H1 (cell line): ENCODE results near the gene PPP1R14C.

Experiments
- BACH1 ChIP-seq: IDR thresholded peaks from 2 replicates; pipeline ENCODE4 v1.6.1; 2012; ENCODE audit warnings: low read length, improper control_type of control experiment
- CEBPB ChIP-seq: IDR thresholded peaks from 2 replicates; pipeline ENCODE4 v1.6.1; 2012; ENCODE audit warnings: low read depth, low read length
- EZH2 ChIP-seq: fragments of 200-600 bp; sonication (generic); IDR thresholded peaks from 2 replicates; pipeline ENCODE4 v1.7.1; 2012; ENCODE audit warnings: low read depth, mild to moderate bottlenecking, moderate library complexity, low read length, inconsistent platforms; ENCODE audit not compliant: severe bottlenecking
- KDM1A ChIP-seq: fragments of 200-600, 300-600 bp; sonication (generic); IDR thresholded peaks from 2 replicates; pipeline ENCODE4 v1.7.1; 2016; ENCODE audit warnings: mild to moderate bottlenecking, low read length, borderline replicate concordance
- MAFK ChIP-seq: IDR thresholded peaks from 2 replicates; pipeline ENCODE4 v1.6.1; 2012; ENCODE audit warnings: low read depth, mild to moderate bottlenecking, improper control_type of control experiment, low read length
- POLR2AphosphoS5 ChIP-seq: IDR thresholded peaks from 2 replicates; pipeline ENCODE4 v1.6.1; 2011; ENCODE audit warnings: low read depth, low read length
- SIX5 ChIP-seq: IDR thresholded peaks from 2 replicates; pipeline ENCODE4 v1.6.1; 2011; ENCODE audit warnings: mild to moderate bottlenecking, low read depth, low read length
- TF ChIP-seq, protein P1 (sequence below), 3 experiments: IDR thresholded peaks; 1 replicate in 2 of 3; 2 replicates in 1 of 3; pipeline versions ENCODE4 v1.5.1 to v1.6.1; 2011; ENCODE audit warnings: low read length in 3 of 3, mild to moderate bottlenecking in 3 of 3, inconsistent platforms in 2 of 3, low read depth in 1 of 3, moderate library complexity in 1 of 3; ENCODE audit not compliant: insufficient read depth in 1 of 3; ENCODE audit errors: control extremely low read depth in 1 of 3

- TF ChIP-seq, protein P1, sequence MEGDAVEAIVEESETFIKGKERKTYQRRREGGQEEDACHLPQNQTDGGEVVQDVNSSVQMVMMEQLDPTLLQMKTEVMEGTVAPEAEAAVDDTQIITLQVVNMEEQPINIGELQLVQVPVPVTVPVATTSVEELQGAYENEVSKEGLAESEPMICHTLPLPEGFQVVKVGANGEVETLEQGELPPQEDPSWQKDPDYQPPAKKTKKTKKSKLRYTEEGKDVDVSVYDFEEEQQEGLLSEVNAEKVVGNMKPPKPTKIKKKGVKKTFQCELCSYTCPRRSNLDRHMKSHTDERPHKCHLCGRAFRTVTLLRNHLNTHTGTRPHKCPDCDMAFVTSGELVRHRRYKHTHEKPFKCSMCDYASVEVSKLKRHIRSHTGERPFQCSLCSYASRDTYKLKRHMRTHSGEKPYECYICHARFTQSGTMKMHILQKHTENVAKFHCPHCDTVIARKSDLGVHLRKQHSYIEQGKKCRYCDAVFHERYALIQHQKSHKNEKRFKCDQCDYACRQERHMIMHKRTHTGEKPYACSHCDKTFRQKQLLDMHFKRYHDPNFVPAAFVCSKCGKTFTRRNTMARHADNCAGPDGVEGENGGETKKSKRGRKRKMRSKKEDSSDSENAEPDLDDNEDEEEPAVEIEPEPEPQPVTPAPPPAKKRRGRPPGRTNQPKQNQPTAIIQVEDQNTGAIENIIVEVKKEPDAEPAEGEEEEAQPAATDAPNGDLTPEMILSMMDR (IDR thresholded peaks at IDR 0.05; ENCODE audit: control extremely low read depth in 1 of 3, insufficient read depth in 1 of 3, low read depth in 1 of 3, low read length in 3 of 3), result no peak
- TF ChIP-seq MAFK (no peak), EZH2 (no peak), SIX5 (no peak), CEBPB (no peak), BACH1 (no peak), KDM1A (no peak), POLR2AphosphoS5 (no peak)
Observed at GRCh38 chr6:150280703-150281102, 137.9 kb downstream of the PPP1R14C start.
